ENCODE measurements around the gene GNG12. TPM values are rescaled to one million over a fixed set of nuclear protein-coding genes. Genes with fewer than 3 reads are reported as not detected.

The GNG12 gene
- total and polyA plus RNA-seq, 4 experiments from 2014 or later, result not detected

DNA sequence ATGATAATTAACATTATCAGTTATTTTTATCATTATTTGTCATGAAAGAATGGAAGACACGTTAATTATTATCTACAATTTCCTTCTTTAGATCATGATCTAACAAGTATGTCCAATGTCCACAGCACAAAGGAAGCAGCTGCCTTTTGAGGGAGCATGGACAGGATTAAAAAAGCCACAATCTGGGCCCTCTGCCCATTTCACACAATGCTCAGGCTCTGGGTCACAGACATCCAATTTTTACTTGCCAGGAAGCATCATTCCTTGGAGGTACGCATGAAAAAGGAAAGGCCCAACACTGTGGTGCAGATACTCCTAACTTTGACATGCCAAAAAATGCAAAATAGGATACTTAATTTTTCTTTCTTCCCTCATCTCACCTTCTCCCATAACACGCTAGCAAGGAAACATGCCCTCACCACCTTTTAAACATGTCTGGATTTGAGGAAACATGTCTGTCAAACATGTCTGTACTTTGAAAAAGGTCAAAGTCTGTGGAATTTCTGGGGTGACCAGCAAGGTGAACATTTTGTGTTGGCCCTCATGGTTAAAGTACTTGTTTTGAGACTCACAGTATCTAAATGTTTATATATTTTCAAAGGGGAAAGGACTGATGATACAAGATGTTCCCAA lies 108.2 kb downstream of the GNG12 start:
- Histone ChIP-seq H3K27ac (ENCODE audit: low read depth, low read length) (no peak overlapping the region), H3K36me3 (ENCODE audit: insufficient read depth, low read length) (no peaks in the 10 kb centered on the region), H3K4me1 (ENCODE audit: insufficient read depth, low read length) (no peaks in the 10 kb centered on the region), H3K27me3 (ENCODE audit: insufficient read depth, low read length) (no peaks in the 10 kb centered on the region), H3K9me3 (ENCODE audit: control insufficient read depth in 1 of 2, low read length in 2 of 2) (no peaks in the 10 kb centered on the region), H3K4me3 (ENCODE audit: low read length in 2 of 2) (no peak overlapping the region)
- ChIA-PET CTCF (ENCODE audit: partially characterized antibody) (interaction anchor here (1.2 kb wide), 1 partner anchor 10 kb away, joined by 3 read pairs; no protein-coding TSS in a partner anchor), POLR2A (ENCODE audit: partially characterized antibody) (no interaction called here)
- Mint-ChIP-seq H3K4me3 (no peak overlapping the region), H3K4me1 (no peaks in the 10 kb centered on the region), H3K9me3 (no peaks in the 10 kb centered on the region), H3K36me3 (no peaks in the 10 kb centered on the region), H3K27me3 (peaks cover 0 to 1% of the 10 kb centered on the region in 2 donors), H3K27ac (no peak overlapping the region)
- no peak for DNase-seq
- intact Hi-C loops (cut with micrococcal nuclease), result no loop called here

DNA sequence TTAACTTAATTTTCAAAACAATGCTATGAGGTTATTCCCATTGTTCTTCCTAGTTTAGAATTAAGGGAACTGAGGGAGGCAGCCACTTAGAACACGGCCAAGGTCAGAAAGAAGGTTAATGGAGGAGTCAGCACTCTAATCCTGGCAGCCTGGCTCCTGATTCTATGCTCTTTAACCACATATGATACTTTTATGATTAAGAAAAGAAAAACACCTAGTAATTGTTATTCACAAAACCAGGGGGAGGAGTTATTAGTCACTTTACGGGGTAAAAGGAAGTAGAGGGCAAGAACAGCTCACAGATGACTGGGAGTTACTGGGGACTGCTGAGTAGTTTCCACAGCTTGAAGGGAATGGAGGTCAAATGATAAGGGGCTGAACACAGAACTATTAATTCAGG lies 109.6 kb downstream of the GNG12 start:
- H3K27ac ChIP-seq (ENCODE audit: low read depth, low read length), result no peak overlapping the region
- POLR2A ChIA-PET (ENCODE audit: partially characterized antibody), result interaction anchor here (1.0 kb wide), 1 partner anchor 38 kb away, joined by 4 read pairs; the partner anchor contains the start of gene GADD45A

DNA sequence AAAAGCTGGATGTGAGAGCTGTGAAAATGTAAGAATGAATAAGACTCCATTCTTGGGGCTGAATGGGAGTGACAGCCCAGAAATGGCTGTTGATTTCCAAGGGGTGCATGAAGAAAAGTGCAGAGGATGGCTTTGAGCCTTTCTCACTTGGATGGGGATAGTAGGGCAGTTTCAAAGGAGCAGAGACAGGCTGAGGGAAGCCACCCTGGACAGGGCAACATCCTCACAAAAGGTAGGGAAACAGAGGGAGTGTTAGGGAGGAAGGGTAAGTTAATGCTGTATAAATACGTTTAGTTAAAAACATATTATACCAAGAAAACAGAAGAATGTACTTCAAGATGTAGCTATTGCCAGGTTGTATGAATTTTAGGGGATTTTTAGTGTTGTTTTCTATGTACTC lies 110.1 kb downstream of the GNG12 start:
- no peaks in the 10 kb centered on the region for H3K9me3 Mint-ChIP-seq
- H3K27ac Mint-ChIP-seq, result no peak overlapping the region
- no peaks in the 10 kb centered on the region for H3K36me3 Mint-ChIP-seq
- no peak for DNase-seq
- H3K4me3 Mint-ChIP-seq, result no peak overlapping the region
- Histone ChIP-seq H3K4me3 (ENCODE audit: low read length in 2 of 2) (no peak overlapping the region), H3K4me1 (ENCODE audit: insufficient read depth, low read length) (no peaks in the 10 kb centered on the region), H3K27ac (ENCODE audit: low read depth, low read length) (no peak overlapping the region), H3K9me3 (ENCODE audit: control insufficient read depth in 1 of 2, low read length in 2 of 2) (no peaks in the 10 kb centered on the region), H3K36me3 (ENCODE audit: insufficient read depth, low read length) (no peaks in the 10 kb centered on the region), H3K27me3 (ENCODE audit: insufficient read depth, low read length) (no peaks in the 10 kb centered on the region)
- intact Hi-C loops (cut with micrococcal nuclease), result no loop called here
- H3K27me3 Mint-ChIP-seq, result peaks cover 0 to 1% of the 10 kb centered on the region in 2 donors
- ChIA-PET CTCF (ENCODE audit: partially characterized antibody) (no interaction called here), POLR2A (ENCODE audit: partially characterized antibody) (interaction anchor here (1.0 kb wide), 1 partner anchor 38 kb away, joined by 4 read pairs; the partner anchor contains the start of gene GADD45A)
- no peaks in the 10 kb centered on the region for H3K4me1 Mint-ChIP-seq

More for the DNA sequence above, 109.6 kb downstream of the GNG12 start:
- no peak overlapping the region for H3K4me3 Mint-ChIP-seq
- no peaks in the 10 kb centered on the region for H3K4me1 ChIP-seq (ENCODE audit: insufficient read depth, low read length)
- no peaks in the 10 kb centered on the region for H3K9me3 Mint-ChIP-seq
- intact Hi-C loops (cut with micrococcal nuclease), result no loop called here
- no peak for DNase-seq
- no peaks in the 10 kb centered on the region for H3K36me3 ChIP-seq (ENCODE audit: insufficient read depth, low read length)
- no peaks in the 10 kb centered on the region for H3K4me1 Mint-ChIP-seq
- H3K27me3 ChIP-seq (ENCODE audit: insufficient read depth, low read length), result no peaks in the 10 kb centered on the region
- no peaks in the 10 kb centered on the region for H3K36me3 Mint-ChIP-seq
- CTCF ChIA-PET (ENCODE audit: partially characterized antibody), result interaction anchor here (1.2 kb wide), 1 partner anchor 11 kb away, joined by 3 read pairs; no protein-coding TSS in a partner anchor
- no peak overlapping the region for H3K27ac Mint-ChIP-seq
- H3K4me3 ChIP-seq (ENCODE audit: low read length in 2 of 2), result no peak overlapping the region
- H3K9me3 ChIP-seq (ENCODE audit: control insufficient read depth in 1 of 2, low read length in 2 of 2), result no peaks in the 10 kb centered on the region
- peaks cover 0 to 1% of the 10 kb centered on the region in 2 donors for H3K27me3 Mint-ChIP-seq

DNA sequence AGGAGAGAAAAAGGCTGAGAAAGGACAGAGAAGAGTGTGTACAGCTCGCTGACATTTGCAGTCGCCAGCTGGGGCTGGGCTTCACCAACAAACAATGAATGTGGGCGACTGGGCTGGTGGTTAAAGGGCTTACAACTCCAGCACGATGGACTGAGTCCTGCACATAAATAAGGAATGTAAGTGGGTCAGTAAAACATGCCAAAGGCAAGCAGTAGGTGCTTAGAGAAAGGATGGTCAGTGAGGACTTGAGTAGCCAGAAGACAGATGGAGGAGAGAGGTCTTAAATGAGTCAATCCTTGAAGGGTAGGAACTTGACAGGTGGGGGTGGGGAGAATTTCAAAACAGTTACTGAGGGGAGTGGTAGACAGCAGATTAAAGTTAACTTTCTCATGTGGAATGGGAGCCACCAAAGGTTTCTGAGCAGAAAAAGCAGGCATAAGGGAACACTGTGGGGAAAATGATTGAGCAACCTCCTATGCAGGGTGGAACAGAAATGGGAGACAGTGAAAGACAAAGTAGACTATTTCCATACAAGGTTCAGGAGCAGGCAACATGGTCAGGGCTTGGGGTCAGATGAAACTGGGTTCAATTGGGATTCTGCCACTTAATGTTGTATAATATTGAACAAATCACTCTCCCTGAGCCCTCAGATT lies 110.8 kb downstream of the GNG12 start:
- DNase-seq, result no peak
- Histone ChIP-seq H3K36me3 (ENCODE audit: insufficient read depth, low read length) (no peaks in the 10 kb centered on the region), H3K9me3 (ENCODE audit: control insufficient read depth in 1 of 2, low read length in 2 of 2) (no peaks in the 10 kb centered on the region), H3K27ac (ENCODE audit: low read depth, low read length) (no peak overlapping the region), H3K4me1 (ENCODE audit: insufficient read depth, low read length) (no peaks in the 10 kb centered on the region), H3K27me3 (ENCODE audit: insufficient read depth, low read length) (no peaks in the 10 kb centered on the region), H3K4me3 (ENCODE audit: low read length in 2 of 2) (no peak overlapping the region)
- H3K36me3 Mint-ChIP-seq, result no peaks in the 10 kb centered on the region
- H3K27ac Mint-ChIP-seq, result no peak overlapping the region
- ChIA-PET CTCF (ENCODE audit: partially characterized antibody) (interaction anchor here (1.0 kb wide), 1 partner anchor 37 kb away, joined by 3 read pairs; no protein-coding TSS in a partner anchor), POLR2A (ENCODE audit: partially characterized antibody) (no interaction called here)
- peaks cover 0 to 1% of the 10 kb centered on the region in 2 donors for H3K27me3 Mint-ChIP-seq
- no peak overlapping the region for H3K4me3 Mint-ChIP-seq
- H3K4me1 Mint-ChIP-seq, result no peaks in the 10 kb centered on the region
- H3K9me3 Mint-ChIP-seq, result no peaks in the 10 kb centered on the region
- intact Hi-C loops (cut with micrococcal nuclease), result no loop called here

DNA sequence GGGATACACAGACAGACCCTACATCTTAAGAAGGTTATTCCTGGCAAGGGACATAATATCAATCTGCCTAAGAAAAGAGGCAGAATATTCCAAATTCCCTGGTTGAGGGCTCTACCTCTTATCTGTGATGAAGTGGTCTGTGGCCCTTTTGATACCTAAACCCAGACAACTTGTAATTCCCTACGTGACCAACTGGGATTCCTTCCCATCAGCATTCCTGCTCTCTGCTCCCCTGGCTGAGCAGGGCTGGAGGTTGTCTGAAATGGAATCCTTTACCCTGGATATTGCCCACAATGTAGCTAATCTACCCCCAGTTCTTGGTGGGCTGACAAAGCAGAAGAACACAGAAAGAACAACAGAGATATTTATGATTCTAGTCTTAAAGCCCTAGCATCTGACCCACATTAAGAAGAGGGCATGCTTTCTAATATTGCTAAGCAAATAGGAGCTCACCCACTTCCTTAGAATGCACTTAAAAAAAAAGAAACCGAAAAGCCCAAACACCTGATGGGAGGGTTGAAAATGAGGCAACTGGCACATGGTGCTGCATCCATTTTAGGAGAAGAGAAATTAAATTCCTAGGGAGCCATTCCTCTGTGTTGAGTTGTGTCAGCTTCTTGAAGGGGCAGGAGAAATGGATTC lies 111.5 kb downstream of the GNG12 start:
- DNase-seq, result no peak
- Histone ChIP-seq H3K36me3 (ENCODE audit: insufficient read depth, low read length) (no peaks in the 10 kb centered on the region), H3K4me3 (ENCODE audit: low read length in 2 of 2) (no peak overlapping the region), H3K27ac (ENCODE audit: low read depth, low read length) (no peak overlapping the region), H3K27me3 (ENCODE audit: insufficient read depth, low read length) (no peaks in the 10 kb centered on the region), H3K9me3 (ENCODE audit: control insufficient read depth in 1 of 2, low read length in 2 of 2) (no peaks in the 10 kb centered on the region), H3K4me1 (ENCODE audit: insufficient read depth, low read length) (no peaks in the 10 kb centered on the region)
- ChIA-PET CTCF (ENCODE audit: partially characterized antibody) (interaction anchor here (1.0 to 1.7 kb wide), 3 partner anchors 10 to 161 kb away, joined by 3 to 6 read pairs (median 5); no protein-coding TSS in a partner anchor), POLR2A (ENCODE audit: partially characterized antibody) (no interaction called here)
- Mint-ChIP-seq H3K9me3 (no peaks in the 10 kb centered on the region), H3K4me3 (no peak overlapping the region), H3K27me3 (peaks cover 0 to 1% of the 10 kb centered on the region in 2 donors), H3K27ac (no peak overlapping the region), H3K4me1 (no peaks in the 10 kb centered on the region), H3K36me3 (no peaks in the 10 kb centered on the region)
- intact Hi-C loops (cut with micrococcal nuclease), result no loop called here

DNA sequence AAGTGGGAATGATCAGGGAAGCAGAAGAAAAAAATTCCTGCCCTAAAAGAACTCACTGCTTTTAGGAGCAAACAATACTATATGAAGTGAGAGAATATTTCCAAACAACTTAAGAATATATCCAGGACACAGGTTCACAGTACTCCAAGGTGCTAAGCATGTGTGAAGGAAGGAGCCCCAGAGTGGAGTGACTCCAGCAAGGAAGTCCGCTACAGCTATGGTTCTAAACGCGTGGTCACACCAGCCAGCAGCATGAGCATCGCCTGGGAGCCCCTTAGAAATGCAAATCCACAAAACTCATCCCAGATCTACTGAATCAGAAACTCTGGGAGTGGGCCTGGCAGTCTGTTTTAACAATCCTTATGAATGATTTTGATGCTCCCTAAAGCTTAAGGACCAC lies 112.2 kb downstream of the GNG12 start:
- Mint-ChIP-seq H3K27me3 (peaks cover 0 to 1% of the 10 kb centered on the region in 2 donors), H3K4me1 (no peaks in the 10 kb centered on the region), H3K4me3 (no peak overlapping the region), H3K36me3 (no peaks in the 10 kb centered on the region), H3K27ac (no peak overlapping the region), H3K9me3 (no peaks in the 10 kb centered on the region)
- no peaks in the 10 kb centered on the region for H3K27me3 ChIP-seq (ENCODE audit: insufficient read depth, low read length)
- intact Hi-C loops (cut with micrococcal nuclease), result no loop called here
- DNase-seq, result no peak
- H3K36me3 ChIP-seq (ENCODE audit: insufficient read depth, low read length), result no peaks in the 10 kb centered on the region
- H3K4me3 ChIP-seq (ENCODE audit: low read length in 2 of 2), result no peak overlapping the region
- no peak overlapping the region for H3K27ac ChIP-seq (ENCODE audit: low read depth, low read length)
- CTCF ChIA-PET (ENCODE audit: partially characterized antibody), result interaction anchor here (1.0 to 1.7 kb wide), 3 partner anchors 9 to 160 kb away, joined by 3 to 6 read pairs (median 5); no protein-coding TSS in a partner anchor
- POLR2A ChIA-PET (ENCODE audit: partially characterized antibody), result no interaction called here
- H3K9me3 ChIP-seq (ENCODE audit: control insufficient read depth in 1 of 2, low read length in 2 of 2), result no peaks in the 10 kb centered on the region
- no peaks in the 10 kb centered on the region for H3K4me1 ChIP-seq (ENCODE audit: insufficient read depth, low read length)

Data from CD4-positive, alpha-beta memory T cell (primary cell).